Measurements from ENCODE around the gene MBD5. TPM values are rescaled to one million over a fixed set of nuclear protein-coding genes. Genes with fewer than 3 reads are reported as not detected.

Gene MBD5
- total and polyA plus RNA-seq, 2 donors (not counting 1 experiment from before 2014, with no cell fraction given), result 10.9 to 69.7 TPM

GRCh38 chr2:148507970-148508369, 487.1 kb downstream of the MBD5 start:
- no peaks in the 10 kb centered on the region for H3K9me3 ChIP-seq (ENCODE audit: control extremely low read depth in 1 of 3, control insufficient read depth in 2 of 3, insufficient read depth in 1 of 3, low read length in 2 of 3)
- no peak for DNase-seq
- H3K4me1 ChIP-seq (ENCODE audit: control insufficient read depth in 2 of 2, insufficient read depth in 2 of 2, low read length in 2 of 2), result peaks cover 4 to 9% of the 10 kb centered on the region in 2 donors
- Mint-ChIP-seq H3K27me3 (no peaks in the 10 kb centered on the region), H3K27ac (no peak overlapping the region), H3K9me3 (ENCODE audit: insufficient read depth) (no peaks in the 10 kb centered on the region), H3K4me3 (no peak overlapping the region), H3K4me1 (peaks cover 9% of the 10 kb centered on the region)
- no peak overlapping the region for H3K4me2 ChIP-seq (replicated peaks; ENCODE audit: low read depth, low read length, poor library complexity, severe bottlenecking)
- no peak overlapping the region for H3K9ac ChIP-seq (ENCODE audit: low read length)
- TF ChIP-seq EZH2 (IDR thresholded peaks at IDR 0.05; ENCODE audit: borderline replicate concordance, insufficient read depth, low read depth, low read length, poor library complexity, severe bottlenecking), result no peak
- no peak for TF ChIP-seq CTCF (IDR thresholded peaks at IDR 0.05)
- H3K27ac ChIP-seq (ENCODE audit: low read length in 2 of 2), result no peak overlapping the region
- ChIA-PET CTCF (interaction anchor here (1.7 to 5.2 kb wide), 4 partner anchors 12 to 571 kb away, joined by 10 to 143 read pairs (median 45); no protein-coding TSS in a partner anchor), POLR2A (no interaction called here)
- no peaks in the 10 kb centered on the region for H4K20me1 ChIP-seq (ENCODE audit: control insufficient read depth, insufficient read depth, low read length, poor library complexity, severe bottlenecking)
- no peaks in the 10 kb centered on the region for H3K79me2 ChIP-seq (ENCODE audit: control insufficient read depth, insufficient read depth, low read length)
- no CpG with 5 or more reads among the region's 3 CpGs for WGBS (ENCODE audit: insufficient coverage)
- no peak for ATAC-seq (ENCODE audit: low read depth)
- H3K27me3 ChIP-seq (replicated peaks in 1 of 4; ENCODE audit: control extremely low read depth in 1 of 4, control insufficient read depth in 3 of 4, insufficient read depth in 4 of 4, low read length in 3 of 4), result no peaks in the 10 kb centered on the region
- peaks cover 0 to 3% of the 10 kb centered on the region in 2 experiments for H3K36me3 ChIP-seq (replicated peaks in 1 of 2; ENCODE audit: control extremely low read depth in 1 of 2, control insufficient read depth in 1 of 2, extremely low read depth in 1 of 2, insufficient read depth in 2 of 2, low read length in 1 of 2)
- H2AFZ ChIP-seq (ENCODE audit: insufficient read depth, low read depth, low read length, poor library complexity, severe bottlenecking), result no peak overlapping the region
- no peak overlapping the region for H3K4me3 ChIP-seq (ENCODE audit: control extremely low read depth in 1 of 5, extremely low read depth in 1 of 5, insufficient read depth in 1 of 5, low read depth in 2 of 5, low read length in 4 of 5)
- intact Hi-C loops (cut with micrococcal nuclease), result loop anchor here (5.0 to 10.0 kb wide), 3 partner anchors 137 to 1077 kb away; partner anchors contain the start of genes EPC2 and MMADHC

GRCh38 chr2:148508878-148509287, 488.0 kb downstream of the MBD5 start:
- WGBS (ENCODE audit: insufficient coverage), result no CpG with 5 or more reads among the region's 3 CpGs
- no peaks in the 10 kb centered on the region for H3K9me3 Mint-ChIP-seq (ENCODE audit: insufficient read depth)
- Histone ChIP-seq H3K79me2 (ENCODE audit: control insufficient read depth, insufficient read depth, low read length) (no peaks in the 10 kb centered on the region), H2AFZ (ENCODE audit: insufficient read depth, low read depth, low read length, poor library complexity, severe bottlenecking) (peak overlapping the region; percentile 84), H3K27me3 (replicated peaks in 1 of 4; ENCODE audit: control extremely low read depth in 1 of 4, control insufficient read depth in 3 of 4, insufficient read depth in 4 of 4, low read length in 3 of 4) (no peaks in the 10 kb centered on the region), H3K4me3 (ENCODE audit: control extremely low read depth in 1 of 5, extremely low read depth in 1 of 5, insufficient read depth in 1 of 5, low read depth in 2 of 5, low read length in 4 of 5) (peak overlapping the region in 3 of 5 experiments; percentile 28 to 58 (median 52)), H3K9me3 (ENCODE audit: control extremely low read depth in 1 of 3, control insufficient read depth in 2 of 3, insufficient read depth in 1 of 3, low read length in 2 of 3) (no peaks in the 10 kb centered on the region), H3K27ac (ENCODE audit: low read length in 2 of 2) (no peak overlapping the region), H3K4me2 (replicated peaks; ENCODE audit: low read depth, low read length, poor library complexity, severe bottlenecking) (peak overlapping the region; percentile 70), H3K4me1 (ENCODE audit: control insufficient read depth in 2 of 2, insufficient read depth in 2 of 2, low read length in 2 of 2) (peaks cover 4 to 9% of the 10 kb centered on the region in 2 donors), H4K20me1 (ENCODE audit: control insufficient read depth, insufficient read depth, low read length, poor library complexity, severe bottlenecking) (no peaks in the 10 kb centered on the region), H3K9ac (ENCODE audit: low read length) (peak overlapping the region; percentile 60), H3K36me3 (replicated peaks in 1 of 2; ENCODE audit: control extremely low read depth in 1 of 2, control insufficient read depth in 1 of 2, extremely low read depth in 1 of 2, insufficient read depth in 2 of 2, low read length in 1 of 2) (peaks cover 0 to 7% of the 10 kb centered on the region in 2 experiments)
- H3K4me1 Mint-ChIP-seq, result peaks cover 9% of the 10 kb centered on the region
- ChIA-PET POLR2A (interaction anchor here (0.6 kb wide), 2 partner anchors 15 to 521 kb away, joined by 3 read pairs; no protein-coding TSS in a partner anchor), CTCF (interaction anchor here (0.6 to 5.2 kb wide), 39 partner anchors 8 to 599 kb away, joined by 3 to 143 read pairs (median 5); partner anchors contain the start of genes MBD5 and ORC4)
- H3K4me3 Mint-ChIP-seq, result peak overlapping the region; percentile 65
- TF ChIP-seq EZH2 (IDR thresholded peaks at IDR 0.05; ENCODE audit: borderline replicate concordance, insufficient read depth, low read depth, low read length, poor library complexity, severe bottlenecking) (no peak), CTCF (IDR thresholded peaks at IDR 0.05) (no peak)
- intact Hi-C loops (cut with micrococcal nuclease), result loop anchor here (1.0 to 10.0 kb wide), 5 partner anchors 136 to 1076 kb away; partner anchors contain the start of genes EPC2 and MMADHC
- H3K27ac Mint-ChIP-seq, result no peak overlapping the region
- ATAC-seq (ENCODE audit: low read depth) (no peak), DNase-seq (no peak)
- H3K27me3 Mint-ChIP-seq, result no peaks in the 10 kb centered on the region
